SHP77 (cell line): Measurements from ENCODE around the gene MAGI1.

Experiments used
- DNase-seq, 2 experiments: peaks; one replicate each; lab custom pipeline; 2025; lab: John Stamatoyannopoulos, UW

The MAGI1 gene

GRCh38 chr3:65796676-65797075 lies 242.0 kb downstream of the MAGI1 start:
- DNase-seq, result no peak

GRCh38 chr3:65795166-65795565 lies 243.6 kb downstream of the MAGI1 start:
- DNase-seq, result no peak

GRCh38 chr3:65793495-65794200 lies 245.1 kb downstream of the MAGI1 start:
- no peak for DNase-seq

GRCh38 chr3:65788461-65788860 lies 250.3 kb downstream of the MAGI1 start:
- DNase-seq, result no peak

GRCh38 chr3:65787827-65788226 lies 250.9 kb downstream of the MAGI1 start:
- no peak for DNase-seq

GRCh38 chr3:65787340-65787739 lies 251.4 kb downstream of the MAGI1 start:
- DNase-seq, result no peak

GRCh38 chr3:65786890-65787289 lies 251.8 kb downstream of the MAGI1 start:
- no peak for DNase-seq

- peak; percentile 46 to 63 for DNase-seq
Measured at GRCh38 chr3:65785065-65785645, 253.6 kb downstream of the MAGI1 start.

GRCh38 chr3:65783117-65783516 lies 255.6 kb downstream of the MAGI1 start:
- no peak for DNase-seq

- DNase-seq, result no peak
Measured at GRCh38 chr3:65781594-65781993, 257.1 kb downstream of the MAGI1 start.

- DNase-seq, result no peak
Measured at GRCh38 chr3:65779390-65779789, 259.3 kb downstream of the MAGI1 start.

- no peak for DNase-seq
Measured at GRCh38 chr3:65778968-65779367, 259.8 kb downstream of the MAGI1 start.

GRCh38 chr3:65777050-65777449 lies 261.7 kb downstream of the MAGI1 start:
- DNase-seq, result no peak

- DNase-seq, result no peak
Measured at GRCh38 chr3:65776494-65776893, 262.2 kb downstream of the MAGI1 start.

GRCh38 chr3:65776081-65776480 lies 262.6 kb downstream of the MAGI1 start:
- DNase-seq, result no peak

- DNase-seq, result no peak
Measured at GRCh38 chr3:65772758-65773157, 266.0 kb downstream of the MAGI1 start.

- DNase-seq, result no peak
Measured at GRCh38 chr3:65767551-65767950, 271.2 kb downstream of the MAGI1 start.

GRCh38 chr3:65762235-65762580 lies 276.5 kb downstream of the MAGI1 start:
- no peak for DNase-seq

GRCh38 chr3:65761446-65762234 lies 277.1 kb downstream of the MAGI1 start:
- DNase-seq, result no peak

GRCh38 chr3:65758876-65759598 lies 279.7 kb downstream of the MAGI1 start:
- DNase-seq, result no peak

GRCh38 chr3:65758438-65758837 lies 280.3 kb downstream of the MAGI1 start:
- no peak for DNase-seq

- DNase-seq, result no peak
Measured at GRCh38 chr3:65752636-65753035, 286.1 kb downstream of the MAGI1 start.
